Measurements from ENCODE around the gene MTCL1.

The MTCL1 gene

DNA sequence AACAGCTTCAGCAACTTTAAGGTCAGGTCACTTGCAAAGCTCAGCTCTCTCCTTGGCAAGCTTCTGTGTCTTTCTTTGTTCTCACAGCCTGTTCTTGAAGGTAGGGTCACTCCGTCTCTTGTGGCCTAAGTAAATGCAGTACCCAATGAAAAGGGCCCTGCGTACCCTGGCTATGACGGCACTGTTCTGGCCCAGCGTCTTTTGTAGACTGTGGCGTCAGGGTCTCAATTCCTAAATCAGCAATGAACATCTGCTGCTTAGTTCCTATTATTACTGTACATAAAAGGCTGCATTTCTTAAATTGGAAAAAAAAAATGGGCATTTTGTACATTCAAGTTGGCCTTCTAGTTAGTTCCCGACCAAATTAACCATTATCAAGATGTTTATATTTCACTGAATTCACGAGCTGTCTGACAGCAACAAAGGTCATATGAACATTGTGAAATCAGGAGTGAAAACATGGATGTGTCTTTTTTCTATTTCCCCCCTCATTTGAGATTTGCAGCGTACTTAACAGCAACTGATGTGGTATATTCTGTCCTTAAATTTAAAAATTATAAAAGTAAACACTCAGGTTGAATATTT, 17.0 kb upstream of the MTCL1 start:
- DNase-seq: no peak

DNA sequence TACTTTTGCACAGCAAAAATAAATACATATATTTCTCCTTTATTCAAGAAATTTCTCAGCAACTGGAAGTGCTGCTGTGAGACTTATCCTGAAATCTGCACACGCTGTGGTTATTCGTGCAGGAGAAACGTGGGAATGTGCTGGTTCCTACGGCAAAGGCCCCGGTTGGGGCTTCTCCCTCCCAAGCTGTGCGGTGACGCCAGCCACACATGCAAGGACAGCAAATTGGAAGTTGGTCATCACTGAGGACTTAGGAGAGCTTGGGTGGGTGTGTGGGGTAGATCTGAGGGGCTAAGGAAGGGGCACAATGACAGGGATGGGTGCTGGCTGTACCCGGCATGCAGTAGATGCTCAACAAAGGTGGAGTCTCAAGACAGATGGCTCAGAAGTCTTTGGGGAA, 16.5 kb upstream of the MTCL1 start:
- DNase-seq: no peak

DNA sequence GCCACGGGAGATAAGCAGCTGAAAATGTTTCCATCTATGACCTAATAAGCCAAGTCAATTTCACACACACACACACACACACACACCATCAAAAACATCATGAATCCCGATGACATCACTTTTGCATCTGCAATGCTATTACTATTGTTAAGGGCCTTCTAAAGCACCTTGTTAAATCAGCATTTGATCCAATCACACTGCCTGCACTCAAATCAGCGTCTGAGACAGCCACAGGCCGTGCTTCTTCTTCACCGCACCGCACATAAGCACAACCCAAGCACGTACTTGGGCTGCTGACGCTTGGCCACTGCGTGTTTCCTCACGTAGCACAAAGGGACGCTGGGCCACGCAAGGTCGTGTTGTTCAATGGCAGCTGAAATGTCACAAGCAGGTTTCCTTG, 15.8 kb upstream of the MTCL1 start:
- DNase-seq: no peak

DNA sequence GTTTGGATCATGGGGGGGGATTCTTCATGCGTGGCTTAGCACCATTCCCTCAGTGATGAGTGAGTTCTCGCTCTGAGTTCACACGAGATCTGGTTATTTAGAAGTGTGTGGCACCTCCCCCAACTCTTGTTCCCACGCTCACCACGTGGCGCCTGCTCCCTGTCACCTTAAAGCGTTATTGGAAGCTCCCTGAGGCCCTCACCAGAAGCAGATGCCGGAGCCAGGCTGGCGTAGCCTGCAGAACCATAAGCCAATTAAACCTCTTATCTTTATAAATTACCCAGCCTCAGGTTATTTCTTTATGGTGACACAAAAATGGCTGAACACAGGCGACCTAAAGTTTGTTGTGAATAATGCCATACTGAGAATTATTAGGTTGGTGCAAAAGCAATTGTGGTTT, 10.5 kb upstream of the MTCL1 start:
- no peak for DNase-seq

DNA sequence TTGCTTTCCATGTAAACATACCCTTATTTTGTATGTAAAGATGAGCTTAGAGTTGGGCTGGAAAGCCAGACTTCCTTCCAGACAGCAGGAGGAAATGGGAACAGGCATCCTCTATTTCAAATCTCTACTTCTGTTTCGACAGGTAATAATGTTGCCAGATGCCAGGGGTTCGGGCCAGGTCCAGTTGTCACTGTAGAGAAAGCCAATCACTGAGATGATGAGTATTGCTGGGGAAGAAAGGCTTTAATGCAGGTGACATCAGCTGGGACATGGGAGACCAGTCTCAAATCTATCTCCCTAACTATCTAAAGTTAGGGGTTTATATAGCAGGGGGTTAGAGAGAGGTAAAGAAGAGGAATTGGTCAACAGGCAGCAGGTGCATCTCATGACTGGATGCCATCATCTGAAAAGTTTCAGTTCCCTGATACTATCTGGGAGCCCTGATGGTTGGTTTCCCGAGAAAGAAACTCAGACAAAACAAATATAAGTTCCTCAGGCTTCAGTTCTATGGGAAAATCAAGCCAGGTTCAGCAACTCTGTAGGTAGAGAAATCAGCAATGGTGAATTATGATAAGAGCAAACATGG, 9.3 kb upstream of the MTCL1 start:
- no peak for DNase-seq

DNA sequence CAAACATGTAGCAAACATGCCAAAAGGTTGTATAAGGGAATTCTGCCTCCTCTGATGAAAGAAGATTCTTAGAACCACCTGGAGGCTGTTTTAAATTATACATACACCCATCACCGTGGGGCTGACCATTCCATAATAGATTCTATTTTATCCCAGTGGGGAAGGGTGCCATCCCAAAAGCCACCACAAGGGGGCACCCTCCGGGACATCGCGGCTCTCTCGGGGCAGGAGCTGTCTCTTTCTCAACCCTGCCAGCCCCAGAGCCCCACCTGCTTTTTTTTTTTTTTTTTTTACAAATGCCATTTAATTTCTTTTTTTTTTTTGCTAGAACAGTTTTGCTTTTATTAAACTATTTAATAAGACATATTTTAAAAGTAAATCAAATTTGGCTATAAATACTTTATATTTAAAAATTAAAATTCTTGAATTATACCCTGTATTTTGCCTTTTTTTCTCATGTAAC, 8.6 kb upstream of the MTCL1 start:
- DNase-seq: peak in 1 of 2 experiments; percentile 40

DNA sequence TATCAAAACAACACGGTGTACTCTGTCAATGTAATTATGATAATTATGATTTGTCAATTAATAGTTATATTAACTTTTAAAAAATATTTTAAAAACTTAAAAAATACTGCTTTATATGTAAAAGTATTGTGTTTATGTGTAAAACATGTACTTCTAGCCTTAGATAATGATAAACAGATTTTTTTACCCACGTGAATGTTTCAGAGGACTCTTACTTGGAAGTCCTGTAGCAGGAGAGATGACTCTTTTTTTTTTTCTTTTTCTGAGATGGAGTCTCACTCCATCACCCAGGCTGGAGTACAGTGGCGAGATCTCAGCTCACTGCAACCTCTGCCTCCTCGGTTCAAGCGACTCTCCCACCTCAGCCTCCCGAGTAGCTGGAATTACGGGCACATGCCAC, 6.2 kb upstream of the MTCL1 start:
- no peak for DNase-seq

DNA sequence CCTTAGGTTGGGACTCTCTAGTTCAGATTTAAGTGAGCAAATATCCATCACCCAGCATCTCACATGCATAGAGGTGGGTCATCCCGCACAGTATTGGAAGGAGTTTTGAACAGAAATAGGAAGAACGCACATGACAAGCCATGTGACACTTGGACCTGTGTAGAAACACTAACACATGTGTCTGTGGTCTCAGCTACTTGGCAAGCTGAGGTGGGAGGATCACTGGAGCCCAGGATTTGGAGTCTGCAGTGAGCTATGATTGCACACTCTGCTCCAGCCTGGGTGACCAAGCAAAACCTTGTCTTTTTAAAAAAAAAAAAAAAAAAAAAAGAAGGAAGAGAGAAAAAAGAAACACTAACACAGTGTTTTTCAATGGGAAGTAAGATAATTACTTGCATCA, 5.4 kb upstream of the MTCL1 start:
- no peak for DNase-seq

DNA sequence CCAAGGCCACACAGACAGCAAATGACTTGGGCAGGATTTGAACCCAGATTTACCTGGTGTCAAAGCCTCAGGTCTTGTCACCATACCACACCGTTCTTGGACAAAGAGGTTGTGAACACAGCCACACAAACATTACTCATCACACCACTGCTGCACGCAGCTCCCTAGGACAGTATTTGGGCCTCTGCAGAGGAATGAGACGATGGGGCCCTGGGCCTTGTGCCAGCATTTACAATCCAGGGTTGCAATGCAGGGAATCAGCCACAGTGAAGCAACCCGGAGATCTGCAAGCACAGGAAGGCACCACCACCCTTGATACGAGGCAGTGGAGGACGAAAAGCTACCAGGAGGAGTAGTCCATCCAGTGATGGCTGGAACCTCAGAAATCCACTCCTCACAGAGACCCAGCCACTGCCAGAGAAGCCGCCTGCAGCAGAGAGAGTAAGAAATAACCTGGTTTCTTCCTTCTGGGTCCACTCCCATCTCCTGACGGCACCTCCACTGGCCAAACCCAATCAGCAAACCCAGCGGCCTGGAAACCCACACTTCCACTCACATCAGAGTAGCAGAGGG, 3.7 kb upstream of the MTCL1 start:
- DNase-seq: no peak

DNA sequence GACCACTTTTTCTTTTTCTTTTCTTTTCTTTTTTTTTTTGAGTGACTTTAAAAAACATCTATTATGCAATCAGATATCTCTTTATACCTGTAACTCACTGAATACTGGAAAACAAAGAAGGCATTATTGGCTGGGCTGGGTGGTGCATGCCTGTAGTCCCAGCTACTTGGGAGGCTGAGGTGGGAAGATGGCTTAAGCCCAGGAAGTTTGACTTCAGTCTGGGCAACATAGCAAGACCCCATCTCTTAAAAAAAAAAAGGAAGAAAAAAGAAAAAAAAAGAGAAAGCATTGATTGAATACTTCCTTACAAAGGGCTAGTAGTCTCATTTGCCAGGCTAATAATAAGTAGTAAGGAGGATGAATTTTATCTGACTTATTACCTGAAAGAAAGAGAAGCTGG, 2.7 kb upstream of the MTCL1 start:
- no peak for DNase-seq

DNA sequence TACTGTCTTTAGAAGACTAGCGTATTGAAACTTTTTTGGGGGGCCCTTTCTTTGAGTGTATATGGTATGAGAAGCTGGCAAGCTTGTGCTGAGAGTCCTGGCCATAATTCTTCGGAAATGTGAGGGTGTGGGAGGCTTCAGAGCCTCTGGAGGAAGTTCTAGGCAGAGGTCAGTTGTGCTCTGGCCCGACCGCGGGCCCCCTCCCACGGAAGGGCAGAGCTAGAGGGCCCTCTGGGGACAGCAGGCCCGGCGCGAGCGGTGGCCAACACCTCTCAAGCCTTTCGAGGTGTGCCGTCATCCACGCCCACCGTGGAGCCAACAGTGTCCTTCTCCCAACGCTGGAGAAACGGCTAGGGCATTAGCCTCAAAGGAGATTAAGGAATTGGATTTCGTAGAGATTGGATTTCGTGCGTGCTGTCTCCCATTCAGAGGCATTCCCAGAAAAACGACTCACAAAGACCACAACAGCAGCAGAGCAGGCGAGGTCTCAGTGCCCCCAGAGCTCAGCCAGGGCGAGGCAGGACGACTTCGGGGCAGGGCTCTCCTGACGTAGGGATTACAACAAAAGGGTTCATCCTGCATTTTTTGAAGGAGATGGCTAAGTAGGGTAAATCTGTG, 2.2 kb upstream of the MTCL1 start:
- no peak for DNase-seq

DNA sequence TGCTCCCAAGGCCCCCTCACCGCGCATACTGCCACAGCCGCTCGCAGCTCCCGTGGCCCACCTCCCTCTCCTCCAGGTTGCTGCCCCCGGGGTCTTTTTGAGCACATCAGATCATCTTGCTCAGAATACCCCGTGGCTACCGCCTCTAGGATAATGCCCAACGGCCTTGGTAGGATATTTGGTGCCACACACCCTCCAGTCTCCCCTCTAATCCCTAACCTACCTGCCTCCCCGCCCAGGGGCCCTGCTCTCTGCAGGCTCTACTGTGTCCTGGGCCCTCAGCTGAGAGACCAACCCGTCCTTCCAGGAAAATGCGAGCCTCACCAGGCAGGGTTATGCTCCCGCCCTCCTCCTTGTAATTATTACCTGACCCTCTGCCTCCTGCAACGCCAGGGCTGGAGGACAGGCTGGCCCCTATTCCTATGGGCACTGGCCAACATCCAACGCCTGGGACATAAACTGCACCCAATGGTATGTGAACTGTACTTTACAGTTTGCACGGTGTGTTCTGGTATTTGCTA, 1.5 kb upstream of the MTCL1 start:
- no peak for DNase-seq

DNA sequence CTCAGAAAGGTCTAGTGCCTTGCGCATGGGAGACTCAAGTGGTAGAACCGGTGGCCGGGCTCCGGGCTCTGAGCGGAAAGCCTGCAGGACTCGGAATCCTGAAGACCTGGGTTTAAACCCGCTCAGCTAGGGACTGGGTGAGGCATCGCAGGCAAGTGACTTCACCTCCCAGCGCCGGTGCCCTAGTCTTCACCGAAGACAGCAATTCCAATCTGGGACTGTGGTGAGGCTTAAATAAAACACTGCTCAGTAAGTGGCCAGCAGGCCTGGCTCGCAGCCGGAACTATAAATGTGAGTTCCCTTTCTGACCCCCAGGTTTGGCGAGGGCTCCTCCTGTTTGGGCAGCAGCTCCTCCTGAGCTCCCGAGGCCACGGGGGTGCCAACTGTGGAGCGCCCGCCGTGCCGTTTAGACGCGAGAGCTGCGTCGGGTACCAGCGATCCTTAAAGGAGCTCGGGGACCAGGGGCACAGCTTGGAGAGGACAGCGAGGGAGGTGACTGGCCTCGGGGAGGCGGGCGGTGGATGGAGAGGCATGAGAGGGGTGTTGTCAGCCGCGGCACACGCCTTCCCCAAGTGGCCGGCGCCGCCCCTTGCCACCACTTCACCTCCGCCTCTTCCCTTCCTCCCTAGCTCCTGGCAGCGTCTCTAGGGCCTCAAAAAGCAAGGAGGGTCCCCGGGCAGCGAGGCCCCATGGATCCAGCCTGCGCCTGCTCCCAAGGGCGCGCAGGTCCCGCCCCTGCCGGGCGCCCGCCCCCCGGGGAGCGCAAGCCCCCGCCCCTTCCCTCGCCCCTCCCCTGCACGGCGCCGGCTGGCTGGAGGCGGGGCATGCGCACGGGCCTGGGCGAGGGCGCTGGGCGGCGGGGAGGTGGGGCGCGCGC, 757 bp upstream of the MTCL1 start:
- DNase-seq: peak; percentile 61 to 63

DNA sequence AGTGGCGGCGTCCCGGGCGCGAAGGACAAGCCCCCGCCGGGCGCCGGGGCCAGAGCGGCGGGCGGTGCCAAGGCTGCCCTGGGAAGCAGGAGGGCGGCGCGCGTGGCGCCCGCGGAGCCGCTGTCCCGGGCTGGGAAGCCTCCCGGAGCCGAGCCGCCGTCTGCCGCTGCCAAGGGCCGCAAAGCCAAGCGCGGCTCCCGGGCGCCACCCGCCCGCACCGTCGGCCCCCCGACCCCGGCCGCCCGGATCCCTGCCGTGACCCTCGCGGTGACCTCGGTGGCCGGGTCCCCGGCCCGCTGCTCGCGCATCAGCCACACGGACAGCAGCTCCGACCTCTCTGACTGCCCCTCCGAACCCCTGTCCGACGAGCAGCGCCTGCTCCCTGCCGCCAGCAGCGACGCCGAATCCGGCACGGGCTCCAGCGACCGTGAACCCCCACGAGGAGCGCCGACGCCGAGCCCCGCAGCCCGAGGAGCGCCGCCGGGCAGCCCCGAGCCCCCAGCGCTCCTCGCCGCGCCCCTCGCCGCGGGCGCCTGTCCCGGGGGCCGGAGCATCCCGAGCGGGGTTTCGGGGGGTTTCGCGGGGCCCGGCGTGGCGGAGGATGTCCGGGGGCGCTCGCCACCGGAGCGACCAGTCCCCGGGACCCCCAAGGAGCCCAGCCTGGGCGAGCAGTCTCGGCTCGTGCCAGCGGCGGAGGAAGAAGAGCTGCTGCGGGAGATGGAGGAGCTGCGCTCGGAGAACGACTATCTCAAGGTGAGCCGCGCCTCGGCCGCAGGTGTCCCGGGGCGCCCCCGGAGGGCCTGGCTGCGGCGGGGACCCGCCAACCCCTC, 820 bp downstream of the MTCL1 start:
- no peak for DNase-seq

DNA sequence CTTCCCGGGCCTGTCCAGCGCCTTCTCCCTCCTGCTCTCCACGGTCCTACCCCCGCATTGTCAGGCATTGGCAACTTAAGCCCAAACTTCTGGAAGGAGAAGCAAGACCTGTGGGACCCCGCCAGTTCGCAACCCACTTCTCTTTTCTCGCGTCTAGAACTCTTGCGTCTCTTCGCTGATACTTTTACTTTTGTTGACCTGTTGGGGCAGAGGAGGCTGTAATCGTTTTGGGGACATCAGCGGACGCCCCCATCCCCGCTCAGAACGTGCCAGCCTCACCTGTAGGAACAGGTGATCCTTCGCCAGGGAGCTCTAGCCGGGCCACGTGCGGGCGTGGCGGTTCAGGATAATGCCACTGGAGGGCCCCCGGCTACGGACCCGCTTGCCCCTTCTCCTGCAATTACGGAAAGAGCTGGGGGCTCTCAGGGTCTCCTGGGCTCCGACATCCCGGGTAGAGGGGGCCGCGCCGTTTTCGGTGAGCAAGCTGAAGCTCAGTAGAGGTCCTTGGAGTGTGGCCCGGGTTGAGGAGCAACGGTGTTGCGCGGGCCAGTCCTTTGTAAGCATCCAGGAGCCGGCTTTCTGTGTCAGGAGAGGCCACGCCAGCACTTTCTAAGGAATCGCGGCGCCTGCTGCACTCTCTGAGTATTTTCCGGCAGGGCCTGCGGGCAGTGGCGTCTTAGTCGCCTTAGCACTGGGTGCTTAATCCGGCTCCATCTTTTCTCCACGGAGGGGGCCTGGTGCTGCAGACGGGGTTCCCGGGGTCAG, 1.6 kb downstream of the MTCL1 start:
- DNase-seq: peak; percentile 11 to 51

DNA sequence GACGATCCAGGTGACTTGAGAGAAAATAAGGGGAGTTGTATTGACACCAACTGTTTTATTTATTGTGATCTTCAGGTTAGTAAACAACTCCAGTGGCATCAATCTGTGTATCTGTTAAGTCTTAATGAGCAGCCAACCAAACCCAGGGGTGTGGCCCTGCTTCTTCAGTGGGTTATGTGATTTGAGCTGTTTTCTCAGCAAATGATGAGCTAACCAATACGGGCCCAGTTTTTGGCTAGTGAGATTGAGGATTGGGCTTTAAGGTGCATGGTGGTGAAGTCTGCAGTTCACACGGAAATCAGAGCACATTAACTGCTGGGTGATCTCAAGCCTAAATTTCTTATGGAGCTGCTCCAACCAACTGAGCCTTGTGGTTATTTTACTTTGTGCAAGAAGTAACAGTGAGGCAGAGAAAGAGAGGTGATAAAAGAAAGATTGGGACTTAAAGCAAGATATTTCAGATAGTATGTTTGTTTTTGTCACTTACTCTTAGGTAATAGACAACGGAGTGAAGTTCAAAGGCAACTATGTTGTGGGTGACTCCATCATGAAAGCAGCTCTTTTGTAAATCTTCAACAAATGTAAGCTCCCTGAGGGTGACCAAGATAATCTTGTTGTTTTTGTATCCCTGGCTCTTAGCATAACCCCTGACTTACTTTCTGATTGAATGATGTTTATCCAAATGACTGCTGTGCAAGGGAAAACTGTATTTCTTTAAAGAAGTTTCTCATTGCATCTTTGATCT, 2.4 kb downstream of the MTCL1 start:
- DNase-seq: peak in 1 of 2 experiments; percentile 51

DNA sequence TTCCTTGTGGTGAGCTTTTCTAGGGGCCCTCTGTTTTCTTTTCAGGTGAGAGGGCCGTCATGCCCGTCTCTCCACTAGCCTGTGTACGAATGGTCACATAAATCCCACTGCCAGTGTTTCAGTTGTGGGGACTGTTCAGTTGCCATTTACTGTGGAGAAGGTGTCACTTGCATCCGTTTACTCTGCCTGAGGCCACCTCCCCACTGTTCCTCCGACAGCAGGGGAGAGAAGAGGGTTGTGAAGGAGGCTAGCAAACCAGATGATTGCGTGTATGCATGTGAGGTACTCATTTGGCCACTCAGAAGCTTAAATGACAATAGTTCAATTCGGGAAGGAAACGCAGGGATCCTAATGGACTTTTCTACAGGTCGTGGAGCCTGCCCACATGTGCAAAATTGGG, 3.3 kb downstream of the MTCL1 start:
- no peak for DNase-seq

DNA sequence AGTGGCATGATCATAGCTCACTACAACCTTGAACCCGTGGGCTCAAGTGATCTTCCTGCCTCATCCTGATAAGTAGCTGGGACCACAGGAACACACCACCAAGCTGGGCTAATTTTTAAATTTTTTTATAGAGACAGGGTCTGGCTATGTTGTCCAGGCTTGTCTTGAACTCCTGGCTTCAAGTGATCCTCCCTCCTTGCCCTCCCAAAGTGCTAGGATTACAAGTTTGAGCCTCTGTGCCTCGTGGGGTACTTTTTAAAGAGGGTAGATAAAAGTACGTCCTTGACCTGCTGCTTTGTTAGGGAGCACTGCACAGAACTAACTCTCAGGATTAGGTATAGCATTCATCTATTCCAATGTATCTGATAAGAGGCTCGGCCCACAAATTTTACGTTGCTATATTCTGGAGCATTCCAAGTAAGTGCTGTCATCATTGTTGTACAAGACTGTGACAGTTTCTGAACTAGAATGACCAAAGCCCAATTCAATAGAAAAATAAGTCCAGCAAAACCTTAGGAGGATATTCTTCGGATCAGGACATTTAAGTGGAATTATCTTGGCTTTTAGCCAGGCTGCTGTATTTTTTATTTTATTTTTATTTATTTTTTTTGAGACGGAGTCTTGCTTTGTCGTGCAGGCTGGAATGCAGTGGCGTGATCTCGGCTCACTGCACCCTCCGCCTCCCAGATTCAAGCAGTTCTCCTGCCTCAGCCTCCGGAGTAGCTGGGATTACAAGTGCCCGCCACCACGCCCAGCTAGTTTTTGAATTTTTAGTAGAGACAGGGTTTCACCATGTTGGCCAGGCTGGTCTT, 4.1 kb downstream of the MTCL1 start:
- no peak for DNase-seq

DNA sequence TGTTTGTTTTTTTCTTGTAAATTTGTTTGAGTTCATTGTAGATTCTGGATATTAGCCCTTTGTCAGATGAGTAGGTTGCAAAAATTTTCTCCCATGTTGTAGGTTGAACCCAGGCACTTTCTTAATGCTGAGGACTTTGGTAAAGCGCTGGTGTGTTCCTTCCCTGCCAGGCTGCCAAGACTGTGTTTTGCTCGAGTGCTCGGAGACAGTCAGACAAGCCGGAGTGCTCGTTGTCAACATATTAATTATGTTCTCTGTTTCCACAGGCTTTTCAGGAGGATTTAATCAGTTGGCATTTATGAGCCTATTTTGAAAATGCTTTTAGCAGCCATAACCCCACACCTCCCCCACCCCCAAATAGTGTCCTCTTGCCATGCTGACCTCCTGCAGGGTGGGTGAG, 6.4 kb downstream of the MTCL1 start:
- DNase-seq: no peak

DNA sequence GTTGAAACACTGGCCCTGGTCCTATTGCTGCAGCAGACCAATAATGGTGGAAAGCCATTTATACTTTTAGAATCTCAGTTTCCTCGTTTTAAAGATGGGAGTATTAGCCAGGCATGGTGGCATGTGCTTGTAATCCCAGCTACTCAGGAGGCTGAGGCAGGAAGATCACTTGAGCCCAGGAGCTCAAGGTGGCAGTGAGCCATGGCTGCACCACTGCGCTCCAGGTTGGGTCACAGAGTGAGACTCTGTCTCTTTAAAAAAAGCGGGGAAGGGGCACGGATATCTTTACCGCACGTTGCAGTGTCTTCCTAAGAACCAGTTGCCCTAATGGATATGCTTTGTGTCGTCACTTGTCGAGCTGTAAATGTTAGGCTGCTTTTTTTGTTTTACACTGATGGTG, 8.3 kb downstream of the MTCL1 start:
- no peak for DNase-seq

Measured in SW 1271 (cell line).